Glomerular visceral epithelial cell (primary cell): ENCODE measurements around the gene ZNF587B.
"Not testable (repeated sequence)": the region's sequence is repeated elsewhere in the genome, so short reads cannot be mapped to it uniquely, and the experiment has no call there.

ENCODE experiments used
- DNase-seq: peaks from one replicate; pipeline ENCODE4 v3.0.0-alpha.2; 2016; ENCODE audit errors: extremely low spot score

ZNF587B gene

GRCh38 chr19:57818378-57818777 is 11.7 kb upstream of the ZNF587B start:
- DNase-seq = no peak

GRCh38 chr19:57819475-57820148 is 10.5 kb upstream of the ZNF587B start:
- peak; percentile 92 for DNase-seq

GRCh38 chr19:57820599-57820998 is 9.5 kb upstream of the ZNF587B start:
- DNase-seq = no peak

- not testable (repeated sequence) for DNase-seq
These were observed 9.0 kb upstream of the ZNF587B start for GRCh38 chr19:57821095-57821494.

- not testable (repeated sequence) for DNase-seq
These were observed 8.6 kb upstream of the ZNF587B start for GRCh38 chr19:57821501-57821900.

GRCh38 chr19:57823155-57823554 is 6.9 kb upstream of the ZNF587B start:
- not testable (repeated sequence) for DNase-seq

GRCh38 chr19:57823608-57824007 is 6.5 kb upstream of the ZNF587B start:
- DNase-seq = not testable (repeated sequence)

GRCh38 chr19:57825511-57825910 is 4.6 kb upstream of the ZNF587B start:
- no peak for DNase-seq

- no peak for DNase-seq
These were observed 783 bp upstream of the ZNF587B start for GRCh38 chr19:57829316-57829715.

- not testable (repeated sequence) for DNase-seq
These were observed 6.9 kb downstream of the ZNF587B start for GRCh38 chr19:57836991-57837390.

- not testable (repeated sequence) for DNase-seq
These were observed 8.6 kb downstream of the ZNF587B start for GRCh38 chr19:57838622-57839191.

- no peak for DNase-seq
These were observed 11.1 kb downstream of the ZNF587B start for GRCh38 chr19:57841122-57841763.

- DNase-seq = not testable (repeated sequence)
These were observed 17.1 kb downstream of the ZNF587B start for GRCh38 chr19:57847164-57847563.

GRCh38 chr19:57849162-57849665 is 19.1 kb downstream of the ZNF587B start:
- not testable (repeated sequence) for DNase-seq

- DNase-seq = peak; percentile 84
These were observed 19.8 kb downstream of the ZNF587B start, which contains the start of gene ZNF587 for GRCh38 chr19:57849666-57850473. Gene ZNF587, plus strand, starts transcription at chr19:57849859. Its CDS starts 180 bp downstream, at chr19:57850039.

GRCh38 chr19:57850553-57851017 is 20.5 kb downstream of the ZNF587B start:
- DNase-seq = peak; percentile 89

- DNase-seq = not testable (repeated sequence)
These were observed 21.9 kb downstream of the ZNF587B start for GRCh38 chr19:57851812-57852603.

GRCh38 chr19:57854117-57854516 is 24.0 kb downstream of the ZNF587B start:
- not testable (repeated sequence) for DNase-seq

- DNase-seq = not testable (repeated sequence)
These were observed 32.3 kb downstream of the ZNF587B start for GRCh38 chr19:57862351-57862750.

GRCh38 chr19:57867868-57868492 is 37.9 kb downstream of the ZNF587B start:
- DNase-seq = no peak
